ENCODE data around the gene GPANK1.

Gene GPANK1

DNA sequence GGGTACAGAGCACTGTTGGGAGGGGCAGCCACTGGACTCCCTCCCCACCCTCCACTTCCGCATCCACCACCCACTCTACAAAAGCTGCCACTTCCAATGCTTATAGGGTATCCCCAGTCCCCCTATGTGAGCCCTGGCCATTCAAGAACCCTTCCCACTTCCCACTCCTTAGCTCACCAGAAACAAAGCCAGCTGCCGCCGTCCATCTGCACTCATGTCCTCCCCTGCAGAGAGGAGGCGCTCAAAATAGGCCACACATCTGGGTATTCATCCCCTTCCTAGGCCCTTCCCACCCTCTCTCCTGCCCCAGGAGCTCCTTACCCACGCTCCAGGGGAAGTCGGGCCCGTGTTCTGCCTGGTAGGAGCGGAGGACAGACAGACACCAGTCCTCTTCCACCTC, 22.5 kb upstream of the GPANK1 start:
- CTCF ChIA-PET = no interaction called here
- POLR2A ChIA-PET (ENCODE audit: low non-redundant PET) = interaction anchor here (0.6 kb wide), 1 partner anchor 293 kb away, joined by 5 read pairs; no protein-coding TSS in a partner anchor
- H3K27ac ChIP-seq = peak overlapping the region; percentile 5; the same call in 1 of the 2 replicates
- DNase-seq (ENCODE audit: low spot score) = no peak
- TF ChIP-seq, protein P1, sequence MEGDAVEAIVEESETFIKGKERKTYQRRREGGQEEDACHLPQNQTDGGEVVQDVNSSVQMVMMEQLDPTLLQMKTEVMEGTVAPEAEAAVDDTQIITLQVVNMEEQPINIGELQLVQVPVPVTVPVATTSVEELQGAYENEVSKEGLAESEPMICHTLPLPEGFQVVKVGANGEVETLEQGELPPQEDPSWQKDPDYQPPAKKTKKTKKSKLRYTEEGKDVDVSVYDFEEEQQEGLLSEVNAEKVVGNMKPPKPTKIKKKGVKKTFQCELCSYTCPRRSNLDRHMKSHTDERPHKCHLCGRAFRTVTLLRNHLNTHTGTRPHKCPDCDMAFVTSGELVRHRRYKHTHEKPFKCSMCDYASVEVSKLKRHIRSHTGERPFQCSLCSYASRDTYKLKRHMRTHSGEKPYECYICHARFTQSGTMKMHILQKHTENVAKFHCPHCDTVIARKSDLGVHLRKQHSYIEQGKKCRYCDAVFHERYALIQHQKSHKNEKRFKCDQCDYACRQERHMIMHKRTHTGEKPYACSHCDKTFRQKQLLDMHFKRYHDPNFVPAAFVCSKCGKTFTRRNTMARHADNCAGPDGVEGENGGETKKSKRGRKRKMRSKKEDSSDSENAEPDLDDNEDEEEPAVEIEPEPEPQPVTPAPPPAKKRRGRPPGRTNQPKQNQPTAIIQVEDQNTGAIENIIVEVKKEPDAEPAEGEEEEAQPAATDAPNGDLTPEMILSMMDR (conservative IDR thresholded peaks at IDR 0.05; ENCODE audit: low read depth) = no peak

DNA sequence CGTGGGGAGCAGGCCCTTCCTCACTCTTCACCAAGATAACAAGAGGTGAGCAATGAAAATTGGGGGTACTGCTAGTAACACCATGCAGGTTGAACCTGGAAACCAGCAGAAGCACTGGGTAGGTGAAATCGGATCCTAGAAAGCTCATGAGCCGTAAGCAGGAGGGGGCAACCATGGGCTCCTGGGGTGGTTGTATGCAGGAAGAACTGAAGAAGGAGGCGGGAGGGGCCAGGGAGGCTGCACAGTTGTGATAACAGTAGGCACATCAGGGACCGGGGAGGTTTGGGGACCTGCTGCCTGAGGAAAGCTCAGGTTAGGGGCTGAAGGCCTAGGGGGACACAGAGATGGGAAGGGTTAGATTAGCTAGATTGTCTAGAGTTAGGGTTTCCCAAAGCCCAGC, 21.7 kb upstream of the GPANK1 start:
- ChIA-PET POLR2A (ENCODE audit: low non-redundant PET) (no interaction called here), CTCF (no interaction called here)
- H3K27ac ChIP-seq = peak overlapping the region; percentile 20; the same call in 1 of the 2 replicates
- TF ChIP-seq, protein P1 (conservative IDR thresholded peaks at IDR 0.05; ENCODE audit: low read depth) = no peak
- DNase-seq (ENCODE audit: low spot score) = no peak

DNA sequence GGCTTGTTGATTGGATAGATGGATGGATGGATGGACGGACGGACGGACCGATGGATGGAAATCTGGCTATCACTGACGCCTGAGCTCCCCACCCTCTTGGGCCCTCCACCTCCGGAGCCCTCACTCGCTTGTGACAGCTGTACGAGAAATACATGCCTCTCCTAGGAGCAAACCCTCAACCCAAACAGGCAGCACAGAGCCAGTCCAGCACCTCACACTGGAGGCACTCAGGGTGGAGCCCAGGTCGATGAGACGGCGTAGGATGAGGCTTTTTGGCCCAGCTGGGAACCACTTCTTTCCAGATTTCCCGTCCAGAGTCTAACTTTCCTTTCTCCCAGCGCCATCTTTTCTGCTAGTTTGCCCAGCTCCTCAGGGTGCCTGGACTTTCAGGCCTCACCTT, 18.8 kb upstream of the GPANK1 start:
- TF ChIP-seq, protein P1 (conservative IDR thresholded peaks at IDR 0.05; ENCODE audit: low read depth) = no peak
- CTCF ChIA-PET = no interaction called here
- H3K27ac ChIP-seq = peak overlapping the region; percentile 36
- POLR2A ChIA-PET (ENCODE audit: low non-redundant PET) = no interaction called here
- DNase-seq (ENCODE audit: low spot score) = no peak

DNA sequence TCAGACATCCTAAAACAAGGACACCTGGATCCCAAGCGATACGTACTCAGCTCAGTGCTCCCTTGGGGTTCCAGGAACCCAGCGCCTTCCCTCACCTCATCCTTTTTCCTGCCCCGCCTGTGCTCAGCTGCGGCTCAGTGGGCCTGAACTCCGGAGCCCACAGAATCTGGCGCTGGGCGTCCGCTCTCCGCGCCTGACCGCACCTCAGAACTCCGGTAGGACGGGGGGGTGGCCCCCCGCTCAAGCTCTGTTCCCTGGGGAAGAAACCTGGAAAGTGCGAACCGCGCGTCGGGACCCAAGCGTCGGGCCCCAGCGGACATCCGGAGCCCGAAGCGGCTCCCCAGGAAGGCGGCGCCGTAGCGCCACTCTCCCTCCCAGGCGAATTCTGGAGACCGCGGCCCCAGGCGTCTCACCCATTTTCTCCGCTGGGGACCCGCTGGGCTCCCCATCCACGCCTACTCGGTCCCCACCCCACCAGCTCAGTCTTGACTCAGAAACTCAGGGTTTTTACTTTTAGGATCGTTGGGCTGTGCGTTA, 16.4 kb upstream of the GPANK1 start:
- DNase-seq (ENCODE audit: low spot score) = peak; percentile 43
- ChIA-PET POLR2A (ENCODE audit: low non-redundant PET) (interaction anchor here (0.7 kb wide), 1 partner anchor 179 kb away, joined by 3 read pairs; no protein-coding TSS in a partner anchor), CTCF (interaction anchor here (0.6 to 1.4 kb wide), 9 partner anchors 10 to 243 kb away, joined by 3 to 8 read pairs (median 4); no protein-coding TSS in a partner anchor)
- TF ChIP-seq, protein P1 (conservative IDR thresholded peaks at IDR 0.05; ENCODE audit: low read depth) = no peak
- peak overlapping the region; percentile 82 for H3K27ac ChIP-seq

DNA sequence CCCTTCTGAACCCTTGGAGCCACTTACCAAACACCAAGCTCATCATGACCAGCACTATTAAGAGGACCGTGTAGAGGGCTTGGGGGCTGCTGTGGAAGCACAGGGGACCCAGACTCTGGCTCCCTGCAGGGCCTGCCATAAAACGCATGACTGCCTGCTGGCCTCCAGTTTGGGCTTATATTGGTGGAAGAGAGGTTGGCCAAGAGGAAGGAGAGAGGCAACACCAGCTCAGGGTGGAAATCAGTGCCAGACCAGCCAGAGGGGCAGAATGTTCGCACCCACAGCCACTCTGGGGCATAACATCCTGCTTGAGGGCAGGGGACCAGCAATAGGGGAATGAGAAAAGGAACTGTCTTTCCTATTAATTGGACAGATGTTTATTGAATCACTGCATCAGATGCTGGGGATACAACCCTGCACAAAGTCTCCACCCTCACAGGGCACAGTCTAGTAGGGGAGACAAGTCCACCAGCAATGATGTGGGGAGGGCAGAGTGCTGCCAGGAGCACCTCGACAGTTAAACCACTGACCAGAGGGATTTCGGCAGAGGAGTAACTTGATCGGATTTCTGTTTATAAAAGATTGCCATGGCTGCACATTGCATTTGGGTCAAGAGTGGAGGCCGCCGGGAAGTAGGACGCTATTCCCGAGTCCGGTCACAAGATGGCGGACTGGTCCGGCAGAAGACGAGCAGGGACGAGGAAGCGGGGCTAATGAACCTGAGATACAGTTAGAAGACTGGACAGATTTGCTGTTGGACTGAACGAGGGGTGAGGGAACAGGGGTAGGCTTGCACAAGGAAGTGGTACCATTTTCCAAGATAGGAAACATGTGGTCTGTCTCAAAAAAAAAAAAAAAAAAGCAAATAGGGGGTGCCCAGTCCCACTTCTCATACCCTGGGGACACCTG, 15.7 kb upstream of the GPANK1 start, which contains the start of gene LY6G5C:
Gene LY6G5C (minus strand): TSS at position 842 of the 909 bp plus-strand sequence. CDS start 694 bp downstream, at position 148.
- ChIA-PET POLR2A (ENCODE audit: low non-redundant PET) (interaction anchor here (0.7 kb wide), 1 partner anchor 180 kb away, joined by 3 read pairs; no protein-coding TSS in a partner anchor), CTCF (interaction anchor here (0.6 to 1.4 kb wide), 11 partner anchors 9 to 243 kb away, joined by 3 to 8 read pairs (median 4); no protein-coding TSS in a partner anchor)
- TF ChIP-seq, protein P1 (conservative IDR thresholded peaks at IDR 0.05; ENCODE audit: low read depth) = peak; percentile 72
- H3K27ac ChIP-seq = peak within 1 kb of the TSS; percentile 82
- DNase-seq (ENCODE audit: low spot score) = peak; percentile 84

DNA sequence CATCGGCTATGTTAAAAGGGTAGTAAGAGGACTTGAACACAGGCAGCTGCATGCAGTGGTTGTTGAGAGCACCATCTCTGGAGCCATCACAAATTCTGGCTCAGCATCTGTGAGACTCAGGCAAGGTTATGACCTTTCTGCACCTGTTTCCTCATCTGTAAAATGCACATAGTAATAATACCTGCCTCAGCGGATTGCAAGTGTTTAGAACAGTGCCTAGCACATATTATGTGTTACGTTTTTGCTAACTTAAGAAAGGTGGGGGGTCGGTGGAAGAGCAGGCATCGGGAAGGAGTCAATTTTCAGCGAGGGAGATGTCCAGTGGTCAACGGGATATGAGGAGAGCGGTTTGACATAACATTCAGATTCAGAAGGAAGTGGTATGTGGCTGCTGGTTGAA, 13.2 kb upstream of the GPANK1 start:
- no peak for DNase-seq (ENCODE audit: low spot score)
- H3K27ac ChIP-seq = no peak overlapping the region
- TF ChIP-seq, protein P1 (conservative IDR thresholded peaks at IDR 0.05; ENCODE audit: low read depth) = no peak
- POLR2A ChIA-PET (ENCODE audit: low non-redundant PET) = no interaction called here
- CTCF ChIA-PET = no interaction called here

Data from RWPE1 (cell line).